Naive thymus-derived CD4-positive, alpha-beta T cell (primary cell): ENCODE measurements around the gene GLT6D1. TPM values are rescaled to one million over a fixed set of nuclear protein-coding genes. Genes with fewer than 3 reads are reported as not detected.

Experiments
- ATAC-seq: fragments of 150-1000 bp; cut with Tn5 transposase; 2 replicates; pipeline ENCODE4 v1.10.0; 2021; ENCODE audit warnings: mild to moderate bottlenecking, moderate library complexity
- CTCF ChIA-PET: fragments of 350-600 bp; sonication (Branson Sonifier 250); formaldehyde crosslinking; loops from one replicate; lab custom pipeline; 2021; ENCODE audit warnings: antibody characterized with exemption; lab: Charles Lee
- POLR2A ChIA-PET: fragments of 350-600 bp; sonication (Branson Sonifier 250); formaldehyde crosslinking; loops from one replicate; lab custom pipeline; 2021; ENCODE audit warnings: antibody characterized with exemption, inconsistent platforms; lab: Charles Lee
- DNase-seq, 9 donors: peaks; one replicate each; pipeline versions ENCODE4 v3.0.0 to v3.0.0-alpha.2; 2020 to 2022; ENCODE audit warnings: mixed read lengths in 1 of 9
- H3K27ac ChIP-seq: one replicate; pipeline ENCODE4 v1.7.0; 2013; ENCODE audit warnings: mild to moderate bottlenecking, low read depth, low read length, moderate library complexity
- H3K27me3 ChIP-seq, 2 donors: one replicate each; pipeline ENCODE4 v1.7.0; 2013; ENCODE audit warnings: low read length in 2 of 2, mild to moderate bottlenecking in 2 of 2, moderate library complexity in 2 of 2; ENCODE audit not compliant: control insufficient read depth in 2 of 2, insufficient read depth in 2 of 2
- H3K36me3 ChIP-seq, 3 experiments: 1 replicate in 2 of 3; 2 replicates in 1 of 3; pipeline ENCODE4 v1.7.0; 2013; ENCODE audit warnings: low read length in 3 of 3, mild to moderate bottlenecking in 3 of 3, moderate library complexity in 1 of 3; ENCODE audit not compliant: insufficient read depth in 3 of 3, control insufficient read depth in 2 of 3
- H3K4me1 ChIP-seq, 2 donors: one replicate each; pipeline ENCODE4 v1.7.0; 2013; ENCODE audit warnings: low read length in 2 of 2, mild to moderate bottlenecking in 2 of 2, moderate library complexity in 1 of 2; ENCODE audit not compliant: control insufficient read depth in 2 of 2, insufficient read depth in 2 of 2
- H3K4me3 ChIP-seq: 2 replicates; pipeline ENCODE4 v1.7.0; 2013; ENCODE audit warnings: mild to moderate bottlenecking, low read length
- H3K9me3 ChIP-seq, 3 experiments: 1 replicate in 2 of 3; 2 replicates in 1 of 3; pipeline ENCODE4 v1.7.0; 2013; ENCODE audit warnings: low read length in 3 of 3; ENCODE audit not compliant: control insufficient read depth in 2 of 3
- H3K27ac Mint-ChIP-seq, 9 donors: one replicate each; pipeline ENCODE4 v1.8.0; 2020 to 2022; ENCODE audit warnings: mixed read lengths in 9 of 9, mild to moderate bottlenecking in 8 of 9, moderate library complexity in 5 of 9, inconsistent platforms in 2 of 9
- H3K27me3 Mint-ChIP-seq, 5 donors: one replicate each; pipeline ENCODE4 v1.8.0; 2021 to 2022; ENCODE audit warnings: mixed read lengths in 5 of 5, mild to moderate bottlenecking in 1 of 5
- H3K36me3 Mint-ChIP-seq, 5 donors: one replicate each; pipeline ENCODE4 v1.8.0; 2020 to 2022; ENCODE audit warnings: mixed read lengths in 5 of 5, mild to moderate bottlenecking in 3 of 5, inconsistent platforms in 1 of 5
- H3K4me1 Mint-ChIP-seq, 7 donors: one replicate each; pipeline ENCODE4 v1.8.0; 2020 to 2022; ENCODE audit warnings: mixed read lengths in 7 of 7, mild to moderate bottlenecking in 3 of 7, inconsistent platforms in 1 of 7
- H3K4me3 Mint-ChIP-seq, 10 donors: one replicate each; pipeline ENCODE4 v1.8.0; 2020 to 2022; ENCODE audit warnings: mild to moderate bottlenecking in 10 of 10, mixed read lengths in 10 of 10, moderate library complexity in 6 of 10, inconsistent platforms in 2 of 10
- H3K9me3 Mint-ChIP-seq, 11 donors: one replicate each; pipeline ENCODE4 v1.8.0; 2020 to 2022; ENCODE audit warnings: mixed read lengths in 11 of 11, mild to moderate bottlenecking in 4 of 11, inconsistent platforms in 1 of 11, moderate library complexity in 1 of 11
- intact Hi-C, 2 donors: fragments of 100-400 bp; cut with micrococcal nuclease; formaldehyde crosslinking; loops; one replicate each; pipeline ENCODE4 v1.15.1; 2023
- polyA plus RNA-seq, 2 donors: library from polyadenylated mRNA; unstranded; fragments of 300-500 nt; fragmentation: Illumina TruSeq; gene quantifications; one replicate each; pipeline ENCODE4 v1.2.3, GENCODE V29; 2021
- total RNA-seq, 6 experiments: library from RNA in 5 of 6; stranded (reverse) in 5 of 6; gene quantifications; 1 replicate in 5 of 6; 2 replicates in 1 of 6; pipeline ENCODE4 v1.2.3 and lab custom pipeline; 2021 to 2026

GLT6D1 gene
- total and polyA plus RNA-seq, 7 experiments from 2014 or later, result not detected

GRCh38 chr9:135612981-135613910, 26.1 kb downstream of the GLT6D1 start:
- Mint-ChIP-seq H3K9me3 (peaks cover 0 to 2% (median 0%) of the 10 kb centered on the region in 11 donors), H3K27me3 (peaks cover 0 to 15% (median 13%) of the 10 kb centered on the region in 5 donors), H3K36me3 (no peaks in the 10 kb centered on the region), H3K4me3 (no peak overlapping the region), H3K27ac (no peak overlapping the region), H3K4me1 (no peaks in the 10 kb centered on the region)
- ChIA-PET POLR2A (no interaction called here), CTCF (no interaction called here)
- H3K4me1 ChIP-seq, result no peaks in the 10 kb centered on the region
- no peaks in the 10 kb centered on the region for H3K27me3 ChIP-seq
- H3K9me3 ChIP-seq, result no peaks in the 10 kb centered on the region
- no peak for ATAC-seq
- DNase-seq, result no peak
- intact Hi-C loops, result no loop called here
- no peaks in the 10 kb centered on the region for H3K36me3 ChIP-seq
- H3K4me3 ChIP-seq, result no peak overlapping the region
- H3K27ac ChIP-seq, result no peak overlapping the region

- Mint-ChIP-seq H3K36me3 (no peaks in the 10 kb centered on the region), H3K4me3 (no peak overlapping the region), H3K9me3 (peaks cover 0 to 2% (median 0%) of the 10 kb centered on the region in 11 donors), H3K4me1 (no peaks in the 10 kb centered on the region), H3K27me3 (peaks cover 0 to 15% (median 13%) of the 10 kb centered on the region in 5 donors), H3K27ac (no peak overlapping the region)
- Histone ChIP-seq H3K27me3 (no peaks in the 10 kb centered on the region), H3K9me3 (no peaks in the 10 kb centered on the region), H3K4me3 (no peak overlapping the region), H3K27ac (no peak overlapping the region), H3K36me3 (no peaks in the 10 kb centered on the region), H3K4me1 (no peaks in the 10 kb centered on the region)
- ChIA-PET CTCF (interaction anchor here (0.7 kb wide), 1 partner anchor 1263 kb away, joined by 3 read pairs; no protein-coding TSS in a partner anchor), POLR2A (no interaction called here)
- intact Hi-C loops, result no loop called here
- DNase-seq (no peak), ATAC-seq (no peak)
These were observed 26.9 kb downstream of the GLT6D1 start for GRCh38 chr9:135612437-135612836.

GRCh38 chr9:135611875-135612209, 27.5 kb downstream of the GLT6D1 start:
- POLR2A ChIA-PET, result no interaction called here
- H3K27me3 Mint-ChIP-seq, result peaks cover 0 to 14% (median 11%) of the 10 kb centered on the region in 5 donors
- no peak overlapping the region for H3K4me3 ChIP-seq
- H3K36me3 Mint-ChIP-seq, result no peaks in the 10 kb centered on the region
- no peak overlapping the region for H3K27ac ChIP-seq
- H3K9me3 Mint-ChIP-seq, result peaks cover 0 to 2% (median 0%) of the 10 kb centered on the region in 11 donors
- no peaks in the 10 kb centered on the region for H3K9me3 ChIP-seq
- DNase-seq, result no peak
- intact Hi-C loops, result no loop called here
- CTCF ChIA-PET, result interaction anchor here (0.7 kb wide), 1 partner anchor 1262 kb away, joined by 3 read pairs; no protein-coding TSS in a partner anchor
- H3K27ac Mint-ChIP-seq, result peak overlapping the region in 1 of 9 donors; percentile 8
- no peak for ATAC-seq
- no peaks in the 10 kb centered on the region for H3K36me3 ChIP-seq
- H3K4me1 Mint-ChIP-seq, result no peaks in the 10 kb centered on the region
- no peak overlapping the region for H3K4me3 Mint-ChIP-seq
- no peaks in the 10 kb centered on the region for H3K4me1 ChIP-seq
- no peaks in the 10 kb centered on the region for H3K27me3 ChIP-seq

- no peaks in the 10 kb centered on the region for H3K9me3 ChIP-seq
- intact Hi-C loops, result no loop called here
- ChIA-PET POLR2A (no interaction called here), CTCF (no interaction called here)
- no peaks in the 10 kb centered on the region for H3K36me3 ChIP-seq
- Mint-ChIP-seq H3K27me3 (peaks cover 0 to 14% (median 11%) of the 10 kb centered on the region in 5 donors), H3K36me3 (no peaks in the 10 kb centered on the region), H3K27ac (no peak overlapping the region), H3K9me3 (peaks cover 0 to 2% (median 0%) of the 10 kb centered on the region in 11 donors), H3K4me1 (no peaks in the 10 kb centered on the region), H3K4me3 (peak overlapping the region in 1 of 10 donors; percentile 48)
- no peak for DNase-seq
- H3K4me3 ChIP-seq, result no peak overlapping the region
- H3K4me1 ChIP-seq, result no peaks in the 10 kb centered on the region
- H3K27ac ChIP-seq, result no peak overlapping the region
- H3K27me3 ChIP-seq, result no peaks in the 10 kb centered on the region
- ATAC-seq, result no peak
These were observed 28.0 kb downstream of the GLT6D1 start for GRCh38 chr9:135611142-135611874.

GRCh38 chr9:135610290-135611141, 28.8 kb downstream of the GLT6D1 start:
- Mint-ChIP-seq H3K27me3 (peaks cover 0 to 13% (median 10%) of the 10 kb centered on the region in 5 donors), H3K36me3 (no peaks in the 10 kb centered on the region), H3K4me3 (no peak overlapping the region), H3K27ac (no peak overlapping the region), H3K9me3 (peaks cover 0 to 2% (median 0%) of the 10 kb centered on the region in 11 donors), H3K4me1 (no peaks in the 10 kb centered on the region)
- no peaks in the 10 kb centered on the region for H3K27me3 ChIP-seq
- CTCF ChIA-PET, result no interaction called here
- DNase-seq, result no peak
- H3K27ac ChIP-seq, result no peak overlapping the region
- POLR2A ChIA-PET, result no interaction called here
- H3K4me3 ChIP-seq, result no peak overlapping the region
- no peaks in the 10 kb centered on the region for H3K4me1 ChIP-seq
- ATAC-seq, result no peak
- no peaks in the 10 kb centered on the region for H3K36me3 ChIP-seq
- intact Hi-C loops, result no loop called here
- H3K9me3 ChIP-seq, result no peaks in the 10 kb centered on the region

- peaks cover 0 to 13% (median 10%) of the 10 kb centered on the region in 5 donors for H3K27me3 Mint-ChIP-seq
- no peaks in the 10 kb centered on the region for H3K4me1 Mint-ChIP-seq
- Histone ChIP-seq H3K36me3 (no peaks in the 10 kb centered on the region), H3K4me3 (no peak overlapping the region), H3K9me3 (no peaks in the 10 kb centered on the region), H3K27me3 (no peaks in the 10 kb centered on the region), H3K4me1 (no peaks in the 10 kb centered on the region), H3K27ac (no peak overlapping the region)
- intact Hi-C loops, result loop anchor here in 1 of 2 donors (10.0 kb wide), 1 partner anchor 515 kb away; no protein-coding TSS in a partner anchor
- no peak for ATAC-seq
- H3K27ac Mint-ChIP-seq, result no peak overlapping the region
- ChIA-PET POLR2A (interaction anchor here (0.6 kb wide), 1 partner anchor 87 kb away, joined by 3 read pairs; no protein-coding TSS in a partner anchor), CTCF (no interaction called here)
- peaks cover 0 to 2% (median 0%) of the 10 kb centered on the region in 11 donors for H3K9me3 Mint-ChIP-seq
- H3K36me3 Mint-ChIP-seq, result no peaks in the 10 kb centered on the region
- no peak for DNase-seq
- H3K4me3 Mint-ChIP-seq, result no peak overlapping the region
These were observed 29.9 kb downstream of the GLT6D1 start for GRCh38 chr9:135609366-135609955.
